Dermis blood vessel endothelial cell (primary cell): Measurements from ENCODE around the gene SLCO4A1. TPM values are rescaled to one million over a fixed set of nuclear protein-coding genes. Genes with fewer than 3 reads are reported as not detected.

Source experiments
- DNase-seq: peaks from one replicate; pipeline ENCODE4 v3.0.0; 2010
- total RNA-seq: library from RNA; depleted of rRNA; stranded (reverse); fragments of >200 nt; gene quantifications from 2 replicates; pipeline ENCODE4 v1.2.3, GENCODE V29; 2014

SLCO4A1 gene
- total RNA-seq, 1 donor from 2014 or later: 4.8 TPM

DNA sequence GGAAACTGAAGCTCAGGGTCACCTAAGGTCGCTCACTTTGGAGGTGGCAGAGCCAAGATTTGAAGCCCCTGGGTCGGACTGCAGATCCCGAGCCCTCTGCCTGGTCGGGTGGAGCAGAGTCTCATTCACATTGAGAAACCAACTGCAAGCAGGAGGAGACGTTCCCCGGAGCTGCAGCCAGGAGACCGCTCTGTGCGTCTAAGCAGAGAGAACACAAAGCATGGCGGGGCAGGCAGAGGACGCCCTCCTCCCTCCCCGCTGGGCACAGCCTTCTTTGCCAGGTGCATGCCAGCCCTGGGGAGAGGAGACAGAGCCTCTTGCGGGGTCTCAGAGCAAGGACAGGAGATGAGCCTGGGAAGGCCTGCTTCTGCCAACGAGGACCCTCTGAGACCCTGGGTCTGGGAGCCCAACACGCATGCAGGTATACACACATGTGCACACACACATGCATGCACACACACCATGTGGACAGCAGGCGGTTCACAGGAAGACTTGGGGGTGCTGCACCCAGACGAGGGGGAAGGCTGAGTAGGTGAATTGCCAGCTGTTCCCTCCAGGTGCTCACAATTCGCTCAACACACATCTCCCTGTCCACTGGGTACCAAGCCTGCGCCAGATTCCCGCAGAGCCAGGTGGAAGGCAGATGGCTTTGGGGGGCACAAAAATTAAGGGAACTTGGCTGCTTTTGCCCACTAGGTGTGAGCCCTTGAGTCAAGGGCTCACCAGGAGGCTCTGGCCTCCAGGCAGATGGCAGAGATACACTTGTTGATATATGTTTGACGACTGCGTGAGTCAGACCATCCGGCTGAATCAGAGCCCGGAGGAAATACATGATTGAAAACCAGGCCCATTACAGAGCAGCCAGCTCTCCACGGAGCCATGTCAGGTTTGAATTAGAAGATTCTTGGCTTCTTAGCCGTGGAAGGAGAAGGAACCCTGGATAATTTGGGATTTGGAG, 60.9 kb downstream of the SLCO4A1 start:
- DNase-seq: peak; percentile 96

DNA sequence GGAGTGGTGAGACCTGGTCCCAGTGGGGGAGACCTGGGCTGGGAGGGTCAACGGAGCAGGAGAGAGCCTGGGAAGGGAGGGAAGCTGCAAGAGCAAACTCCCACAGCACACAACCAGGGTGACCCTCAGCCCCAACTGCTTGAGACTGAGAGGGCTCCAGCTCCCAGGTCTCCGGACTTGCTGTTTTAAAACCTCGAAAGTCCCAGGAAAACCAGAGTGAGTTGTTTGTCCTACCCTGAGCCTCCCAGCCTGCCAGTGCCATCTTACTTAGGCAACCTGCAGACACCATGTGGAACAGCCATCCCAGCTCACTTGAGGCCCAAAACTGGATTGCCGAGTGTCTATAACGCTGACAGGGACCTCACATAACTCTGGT, 61.5 kb downstream of the SLCO4A1 start:
- DNase-seq: no peak

DNA sequence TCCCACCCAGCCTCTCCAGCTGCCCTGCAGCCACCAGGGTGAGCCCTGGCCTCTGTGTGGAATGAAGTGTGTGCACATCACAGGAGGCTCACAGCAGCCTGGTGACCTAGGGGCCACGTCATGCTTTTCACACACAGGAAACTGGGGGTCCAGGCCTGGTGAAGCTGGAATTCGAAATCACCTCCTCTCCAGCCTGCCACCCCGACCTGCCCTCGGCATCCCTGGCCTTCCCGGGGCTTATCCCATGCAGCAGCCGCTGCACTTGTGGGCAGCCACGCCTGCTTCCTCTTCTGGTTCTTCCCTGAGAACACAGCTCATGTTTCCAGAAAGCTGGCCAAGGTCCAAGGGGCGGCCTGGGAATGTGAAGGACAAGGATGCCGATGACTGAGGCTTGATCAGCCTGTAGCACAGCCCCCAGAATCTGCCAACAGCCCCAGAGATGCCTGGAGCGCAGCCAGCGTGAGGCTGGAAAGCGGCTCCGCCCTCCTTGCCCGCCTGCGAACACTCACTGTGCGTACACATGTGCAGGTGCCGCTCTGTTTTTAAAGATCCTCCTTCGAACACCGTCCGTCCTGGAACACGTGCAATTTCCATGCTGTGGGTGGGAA, 62.1 kb downstream of the SLCO4A1 start:
- peak; percentile 97 for DNase-seq

DNA sequence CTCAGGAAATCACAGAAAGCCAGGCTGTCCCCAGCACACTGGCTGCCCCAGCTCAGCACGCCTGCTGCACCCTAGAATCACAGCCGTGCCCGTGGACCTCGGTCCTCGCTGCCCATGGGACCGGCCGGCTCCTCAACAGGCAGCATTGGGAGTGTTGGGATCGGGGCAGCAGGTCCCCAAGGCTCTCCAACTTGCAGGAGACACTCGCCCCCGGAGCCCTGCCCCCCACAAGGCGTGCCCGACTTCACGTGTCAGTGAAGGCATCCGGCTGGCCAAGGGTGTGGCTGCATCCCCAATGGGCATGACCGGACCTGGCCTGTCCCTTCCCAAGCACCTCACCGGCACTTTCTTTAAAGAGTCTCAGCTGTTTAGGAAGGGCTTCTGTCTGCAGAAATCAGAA, 63.3 kb downstream of the SLCO4A1 start:
- no peak for DNase-seq

DNA sequence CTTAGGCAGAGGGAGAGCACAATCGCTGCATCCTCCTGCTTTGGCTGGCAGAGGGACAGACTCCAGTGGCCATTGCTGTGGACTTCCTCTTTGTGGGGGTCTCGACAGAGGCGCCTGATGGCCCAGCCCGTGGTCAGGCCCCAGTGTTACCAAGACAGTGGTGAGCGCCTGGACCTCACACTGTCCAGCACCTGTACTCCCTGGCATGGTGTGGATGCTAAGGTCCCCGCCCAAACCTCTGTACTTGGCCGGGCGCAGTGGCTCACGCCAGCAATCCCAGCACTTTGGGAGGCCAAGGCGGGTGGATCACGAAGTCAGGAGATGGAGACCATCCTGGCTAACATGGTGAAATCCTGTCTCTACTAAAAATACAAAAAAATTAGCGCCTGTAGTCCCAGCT, 64.0 kb downstream of the SLCO4A1 start:
- no peak for DNase-seq

DNA sequence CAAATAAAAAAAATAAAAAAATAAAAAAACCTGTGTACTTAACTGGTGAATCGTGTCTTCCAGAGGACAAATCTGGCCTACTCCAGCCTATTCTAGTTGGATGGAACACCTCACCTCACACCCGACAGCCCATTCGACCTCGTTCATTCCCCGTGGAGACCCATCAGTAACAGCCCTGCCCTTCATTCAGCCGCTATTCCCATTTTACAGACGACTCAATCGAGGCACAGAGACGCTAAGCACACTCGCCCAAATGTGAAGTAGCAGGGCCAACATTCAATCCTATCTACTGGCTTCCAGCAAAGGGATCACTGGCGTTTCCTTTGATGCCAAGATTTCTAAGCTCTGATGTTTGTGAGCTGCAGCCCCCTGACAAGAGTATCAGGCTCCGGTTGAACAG, 64.6 kb downstream of the SLCO4A1 start:
- DNase-seq: no peak

DNA sequence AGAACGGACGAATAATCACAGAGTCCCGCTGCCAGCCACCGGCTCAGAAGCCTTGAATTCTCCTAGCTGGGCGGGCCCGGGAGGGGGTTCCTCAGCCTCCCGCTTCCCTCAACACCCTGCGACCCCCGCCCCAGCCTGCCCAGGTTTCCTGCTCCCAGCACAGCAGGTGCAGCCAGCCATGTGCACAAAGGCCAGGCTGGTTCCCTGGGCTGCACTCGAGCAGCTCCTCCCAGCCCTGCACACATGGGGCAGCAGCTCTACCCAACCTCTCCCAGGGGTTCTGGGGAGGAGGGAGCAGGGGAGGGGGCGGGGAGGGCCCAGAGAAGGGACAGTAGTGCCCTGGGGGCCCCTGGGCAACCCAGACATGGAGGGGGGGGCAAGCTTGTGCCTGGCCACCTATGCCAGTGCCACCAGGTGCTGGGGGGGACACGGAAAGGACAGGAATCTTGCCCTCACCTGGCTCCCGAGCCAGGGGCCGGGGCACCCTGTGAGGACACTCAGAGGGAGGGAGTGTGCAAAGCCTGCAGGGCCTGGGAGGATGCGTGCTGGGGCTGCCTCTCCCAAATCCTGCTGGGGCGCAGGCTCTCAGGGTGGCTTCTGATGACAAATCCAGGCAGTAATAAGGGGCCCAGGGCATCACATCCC, 65.1 kb downstream of the SLCO4A1 start:
- no peak for DNase-seq

DNA sequence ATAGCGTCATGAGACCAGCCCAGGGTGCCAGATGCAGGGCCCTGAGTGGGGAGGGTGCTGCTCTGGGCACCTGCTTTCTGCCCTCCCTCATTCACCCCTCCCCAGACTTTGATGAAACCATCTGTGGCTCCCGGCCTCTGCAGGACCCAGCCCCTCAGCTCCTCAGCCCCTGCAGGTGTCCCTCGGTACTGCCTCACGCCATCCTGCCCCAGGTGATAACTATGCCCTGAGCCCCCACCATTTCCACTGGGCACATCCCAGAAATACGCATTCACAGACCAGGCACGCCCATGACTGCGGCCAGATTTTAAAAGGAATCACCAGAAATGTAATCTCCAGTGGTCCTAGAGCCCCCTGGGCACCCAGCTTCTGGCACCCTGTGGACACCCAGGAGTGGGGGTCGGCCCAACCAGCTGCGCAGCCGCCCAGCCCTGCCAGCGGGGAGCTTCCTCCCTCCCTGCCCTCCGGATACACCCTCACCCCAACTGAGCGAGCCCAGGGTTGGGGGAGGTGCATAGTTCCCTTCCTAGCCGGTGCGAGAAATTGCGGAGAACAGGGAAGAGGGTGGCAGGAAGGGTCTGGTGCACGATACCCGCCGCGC, 65.7 kb downstream of the SLCO4A1 start:
- DNase-seq: no peak

DNA sequence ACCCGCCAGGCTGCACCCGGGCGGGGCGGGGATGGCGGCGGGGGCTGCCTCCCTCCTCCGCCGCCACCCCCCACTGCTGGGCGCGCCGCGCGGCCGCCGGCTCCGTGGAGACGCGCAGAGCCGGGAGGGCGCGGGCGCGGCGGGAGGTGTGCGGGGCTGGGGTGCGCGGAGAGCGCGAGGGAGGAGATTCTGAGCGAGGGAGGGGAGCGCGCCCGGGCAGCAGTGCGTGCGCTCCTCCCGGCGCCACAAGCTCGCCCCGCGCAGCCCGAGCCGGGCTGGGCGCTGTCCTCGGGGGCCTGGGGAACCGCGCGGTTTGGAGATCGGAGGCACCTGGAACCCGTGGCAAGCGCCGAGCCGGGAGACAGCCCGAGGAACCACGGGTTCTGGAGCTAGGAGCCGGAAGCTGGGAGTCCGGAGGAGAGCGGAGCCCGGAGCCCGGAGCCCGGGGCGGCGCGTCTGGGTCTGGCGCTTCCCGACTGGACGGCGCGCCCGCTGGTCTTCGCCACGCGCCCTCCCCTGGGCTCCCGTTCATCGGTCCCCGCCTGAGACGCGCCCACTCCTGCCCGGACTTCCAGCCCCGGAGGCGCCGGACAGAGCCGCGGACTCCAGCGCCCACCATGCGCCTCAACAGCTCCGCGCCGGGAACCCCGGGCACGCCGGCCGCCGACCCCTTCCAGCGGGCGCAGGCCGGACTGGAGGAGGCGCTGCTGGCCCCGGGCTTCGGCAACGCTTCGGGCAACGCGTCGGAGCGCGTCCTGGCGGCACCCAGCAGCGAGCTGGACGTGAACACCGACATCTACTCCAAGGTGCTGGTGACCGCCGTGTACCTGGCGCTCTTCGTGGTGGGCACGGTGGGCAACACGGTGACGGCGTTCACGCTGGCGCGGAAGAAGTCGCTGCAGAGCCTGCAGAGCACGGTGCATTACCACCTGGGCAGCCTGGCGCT, 66.6 kb downstream of the SLCO4A1 start, which contains the start of gene NTSR1:
Gene NTSR1, plus strand, starts transcription at position 246 of the 946 bp plus-strand sequence. Its CDS starts 372 bp downstream, at position 618.
- DNase-seq: peak; percentile 12

GRCh38 chr20:62709537-62709905, 67.2 kb downstream of the SLCO4A1 start:
- no peak for DNase-seq

DNA sequence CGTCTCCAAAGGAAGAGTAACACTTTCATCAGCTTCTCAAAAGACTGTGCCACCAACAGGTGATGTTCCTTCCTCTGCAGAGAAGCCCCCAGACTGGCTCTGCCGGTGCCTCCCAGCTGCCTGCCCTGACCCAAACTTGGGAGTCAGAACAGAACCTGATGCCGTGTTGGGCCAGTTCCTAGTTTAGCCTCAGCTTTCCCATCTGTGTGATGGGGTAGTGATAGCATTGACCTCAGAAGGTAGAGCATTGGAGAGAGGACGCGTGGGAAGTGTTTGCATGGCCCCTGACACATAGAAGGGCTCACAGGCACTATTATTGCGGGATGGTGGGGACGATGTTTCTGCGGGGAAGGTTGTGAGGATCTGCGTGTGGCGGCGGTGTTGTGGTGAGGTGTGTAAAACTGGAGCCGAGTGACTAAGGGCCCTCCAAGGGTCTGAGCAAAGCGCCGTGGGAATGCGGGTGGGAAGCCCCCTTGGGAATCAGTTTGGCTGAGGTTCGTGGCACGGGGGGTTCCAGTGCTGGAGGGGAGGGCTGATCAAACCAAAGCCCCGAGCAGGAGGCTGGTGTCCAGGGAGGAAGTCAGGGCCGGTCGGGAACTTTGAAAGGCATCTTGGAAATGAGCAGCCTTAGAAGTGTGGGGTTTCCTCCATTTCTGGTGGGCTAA, 68.0 kb downstream of the SLCO4A1 start:
- no peak for DNase-seq

GRCh38 chr20:62710886-62711702, 68.8 kb downstream of the SLCO4A1 start:
- no peak for DNase-seq

DNA sequence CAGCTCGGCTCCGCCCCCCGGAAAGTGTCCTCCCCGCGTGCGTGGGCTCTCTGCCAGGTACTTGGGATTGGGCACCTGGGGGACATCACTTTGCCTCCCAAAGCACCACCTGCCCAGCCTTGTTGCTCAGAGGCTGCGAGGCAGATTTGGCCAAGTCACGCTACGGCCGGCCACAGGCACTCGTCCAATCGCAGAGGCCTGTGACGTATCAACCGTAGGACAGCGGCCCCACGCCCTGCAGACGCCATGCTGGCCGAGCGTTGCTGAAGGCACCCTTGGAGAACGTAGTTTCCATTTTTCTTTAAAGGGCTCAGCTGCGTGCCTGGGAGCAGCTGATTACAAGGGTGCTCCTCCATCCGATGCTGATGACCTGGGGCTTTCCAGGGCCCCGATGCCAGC, 69.4 kb downstream of the SLCO4A1 start:
- DNase-seq: no peak

DNA sequence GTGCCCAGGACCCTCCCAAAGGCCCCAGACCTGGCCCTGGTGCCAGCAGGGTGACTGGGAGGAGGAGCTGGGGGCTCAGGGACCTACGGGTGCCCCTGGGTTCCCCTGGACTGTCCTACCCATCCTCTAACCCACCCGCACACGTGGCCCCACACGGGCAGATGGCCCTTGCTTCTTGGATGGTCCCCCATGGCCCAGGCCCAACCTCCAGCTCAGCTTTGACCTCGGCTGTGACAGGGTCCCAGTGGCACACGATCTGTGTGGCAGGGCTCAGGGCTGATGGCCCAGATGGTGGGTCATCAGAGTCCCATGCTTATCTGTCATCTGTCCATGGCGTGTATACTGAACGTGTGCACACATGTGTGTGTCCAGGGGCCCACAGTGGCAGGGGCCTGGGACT, 70.3 kb downstream of the SLCO4A1 start:
- no peak for DNase-seq

DNA sequence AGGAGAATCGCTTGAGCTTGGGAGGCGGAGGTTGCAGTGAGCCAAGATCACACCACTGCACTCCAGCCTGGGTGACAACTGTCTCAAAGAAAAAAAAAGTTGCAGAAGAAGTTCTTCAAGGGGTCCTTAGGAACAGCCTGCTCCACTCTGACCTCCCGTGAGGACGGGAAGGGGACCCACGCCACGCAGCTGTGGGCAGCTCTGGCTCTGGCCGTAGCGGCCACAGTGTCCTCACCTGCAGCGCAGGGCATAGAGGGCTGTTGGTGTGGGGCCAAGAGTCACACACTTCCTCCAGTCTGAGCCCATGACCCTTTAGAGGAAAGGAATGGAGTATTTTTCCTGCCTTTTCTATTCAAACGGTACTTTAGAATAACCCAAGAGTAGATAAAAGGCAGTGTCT, 71.7 kb downstream of the SLCO4A1 start:
- DNase-seq: no peak

GRCh38 chr20:62714799-62715198, 72.5 kb downstream of the SLCO4A1 start:
- DNase-seq: no peak

DNA sequence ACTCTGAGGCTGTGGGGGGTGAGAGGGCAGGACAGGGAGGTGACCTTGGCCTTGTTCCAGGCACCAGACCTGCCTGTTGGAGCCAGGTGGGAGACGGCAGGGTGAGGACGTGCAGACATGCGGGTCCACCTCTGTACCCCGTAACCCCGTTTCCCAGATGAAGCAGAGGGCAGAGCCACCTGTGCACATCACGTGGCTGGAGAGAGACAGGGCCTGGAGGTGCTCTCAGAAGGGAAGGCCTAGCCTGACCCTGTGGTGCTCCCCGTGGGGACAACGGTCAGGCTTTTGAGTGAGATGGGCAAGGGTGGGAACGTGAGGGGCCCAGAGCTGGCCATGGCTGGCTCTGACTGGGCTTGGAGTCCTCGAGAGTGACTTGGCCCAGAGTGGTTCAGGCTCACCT, 72.9 kb downstream of the SLCO4A1 start:
- DNase-seq: no peak

DNA sequence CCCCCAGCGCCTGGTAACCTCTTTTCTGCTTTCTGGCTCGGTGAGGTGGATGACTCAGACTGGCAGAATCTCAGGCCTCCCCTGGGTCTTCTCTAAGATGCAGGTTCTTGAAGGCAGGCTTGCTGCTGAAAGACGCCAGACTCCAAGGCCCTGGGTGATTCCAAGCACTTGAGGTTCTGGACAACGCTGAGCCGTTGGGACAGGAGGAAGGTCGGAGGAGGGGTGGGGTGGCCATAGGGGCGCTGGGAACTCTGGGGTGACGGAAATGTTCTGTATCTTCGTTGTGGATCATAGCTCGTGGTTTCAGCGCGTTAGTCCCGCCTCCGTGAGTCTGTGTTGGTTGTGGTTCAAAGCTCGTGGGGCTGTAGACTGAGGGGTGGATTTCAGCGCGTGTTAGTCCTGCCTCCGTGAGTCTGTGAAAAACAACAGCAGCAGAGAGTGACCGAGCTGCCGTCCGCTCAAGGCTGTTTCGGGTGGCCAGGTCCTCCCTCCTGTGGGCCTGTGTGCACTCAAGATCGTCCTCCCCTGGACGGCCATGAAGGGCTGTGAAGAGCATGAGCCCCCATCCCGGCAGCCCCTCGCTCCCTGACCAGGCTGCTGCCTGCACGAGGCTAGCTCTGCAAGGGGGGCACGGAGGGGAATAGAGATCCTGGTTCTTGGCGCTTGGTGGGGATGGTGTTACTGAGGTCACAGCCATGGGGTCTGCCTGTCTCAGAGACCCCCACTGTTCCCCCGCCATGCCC, 74.1 kb downstream of the SLCO4A1 start:
- DNase-seq: no peak

DNA sequence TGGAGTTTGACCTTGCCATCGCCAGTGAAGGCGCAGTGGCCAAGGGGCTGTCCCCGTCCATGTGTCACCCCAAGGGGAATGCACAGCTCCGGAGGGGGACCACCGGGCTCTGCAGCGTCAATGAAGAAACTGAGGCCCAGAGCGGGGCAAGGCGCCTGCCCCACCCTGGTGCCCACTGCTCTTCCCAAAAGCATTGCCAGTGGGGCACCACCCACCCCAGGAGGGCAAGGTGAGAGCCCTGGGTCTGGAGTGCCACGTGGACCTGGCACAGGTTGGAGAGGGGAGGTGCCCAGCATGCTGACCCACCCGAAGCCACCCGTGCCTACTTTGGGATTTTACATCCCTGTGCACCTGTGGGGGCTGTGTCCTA, 74.6 kb downstream of the SLCO4A1 start:
- DNase-seq: no peak

DNA sequence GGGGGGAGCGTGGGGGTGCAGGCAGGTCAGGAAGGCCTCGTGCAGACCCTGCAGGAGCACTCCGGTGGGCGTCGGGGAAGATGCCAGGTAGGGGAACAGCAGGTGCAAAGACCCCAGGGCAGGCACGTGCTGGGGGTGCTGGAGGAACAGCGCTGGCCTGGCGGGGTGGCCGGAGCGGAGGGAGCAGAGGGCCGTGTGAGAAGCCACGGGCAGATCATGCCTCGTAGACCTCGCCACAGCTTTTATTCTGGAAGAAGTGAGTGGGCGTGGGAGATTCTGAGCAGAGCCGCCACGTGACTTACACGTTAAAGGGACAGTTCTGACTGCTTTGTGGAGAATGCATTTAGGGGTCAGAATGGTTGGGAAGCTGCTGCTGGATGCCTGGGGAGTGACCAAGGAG, 75.6 kb downstream of the SLCO4A1 start:
- DNase-seq: no peak
